Keratinocyte (primary cell): ENCODE results near the gene TRAPPC11. TPM values are rescaled to one million over a fixed set of nuclear protein-coding genes. Genes with fewer than 3 reads are reported as not detected.

ENCODE experiments used
- DNase-seq: peaks from one replicate; pipeline ENCODE4 v3.0.0-alpha.2; 2011; ENCODE audit warnings: low read depth, missing footprints, low spot score
- FAIRE-seq: peaks from 2 replicates; lab custom pipeline; 2011; peaks lifted over from hg19 to GRCh38; lab: Jason Lieb, UNC
- H2AFZ ChIP-seq: 2 replicates; pipeline ENCODE4 v1.6.0; 2012; ENCODE audit warnings: low read length, control low read depth, inconsistent platforms; ENCODE audit not compliant: control insufficient read depth
- H3K27ac ChIP-seq: 2 replicates; pipeline ENCODE4 v1.5.1; 2011; ENCODE audit warnings: low read length; ENCODE audit not compliant: control insufficient read depth, insufficient read depth
- H3K27me3 ChIP-seq: 3 replicates; pipeline ENCODE4 v1.6.0; 2011; ENCODE audit warnings: low read length; ENCODE audit not compliant: control insufficient read depth, insufficient read depth; ENCODE audit errors: extremely low read depth
- H3K36me3 ChIP-seq, 2 experiments: 2 replicates in 1 of 2; 3 replicates in 1 of 2; pipeline ENCODE4 v1.5.1; 2011; ENCODE audit warnings: low read length in 2 of 2, mild to moderate bottlenecking in 1 of 2; ENCODE audit not compliant: control insufficient read depth in 2 of 2, insufficient read depth in 2 of 2; ENCODE audit errors: extremely low read depth in 1 of 2
- H3K4me1 ChIP-seq: 3 replicates; pipeline ENCODE4 v1.5.1; 2011; ENCODE audit warnings: low read length; ENCODE audit not compliant: control insufficient read depth, insufficient read depth; ENCODE audit errors: extremely low read depth
- H3K4me2 ChIP-seq: 3 replicates; pipeline ENCODE4 v1.6.0; 2011; ENCODE audit warnings: low read depth, low read length; ENCODE audit not compliant: control insufficient read depth, insufficient read depth; ENCODE audit errors: extremely low read depth
- H3K4me3 ChIP-seq, 3 experiments: fragments of 200-600 bp in 1 of 3; sonication (generic) in 1 of 3; 2 replicates in 2 of 3; 3 replicates in 1 of 3; pipeline ENCODE4 v1.5.1; 2011 to 2016; ENCODE audit warnings: low read length in 3 of 3, mild to moderate bottlenecking in 3 of 3, control low read depth in 2 of 3, inconsistent platforms in 1 of 3, low read depth in 1 of 3, mixed read lengths in 1 of 3, mixed run types in 1 of 3, moderate library complexity in 1 of 3; ENCODE audit not compliant: control insufficient read depth in 2 of 3, insufficient read depth in 2 of 3; ENCODE audit errors: extremely low read depth in 1 of 3
- H3K79me2 ChIP-seq: 2 replicates; pipeline ENCODE4 v1.6.0; 2012; ENCODE audit warnings: low read length; ENCODE audit not compliant: control insufficient read depth, insufficient read depth
- H3K9ac ChIP-seq: 3 replicates; pipeline ENCODE4 v1.6.0; 2011; ENCODE audit warnings: low read length; ENCODE audit not compliant: control insufficient read depth, insufficient read depth; ENCODE audit errors: extremely low read depth
- H3K9me1 ChIP-seq: 3 replicates; pipeline ENCODE4 v1.6.0; 2011; ENCODE audit warnings: low read length; ENCODE audit not compliant: control insufficient read depth, insufficient read depth; ENCODE audit errors: extremely low read depth
- H3K9me3 ChIP-seq: 2 replicates; pipeline ENCODE4 v1.5.1; 2012; ENCODE audit warnings: low read depth, low read length; ENCODE audit not compliant: control insufficient read depth
- H4K20me1 ChIP-seq: 3 replicates; pipeline ENCODE4 v1.6.0; 2011; ENCODE audit warnings: low read length; ENCODE audit not compliant: control insufficient read depth, insufficient read depth; ENCODE audit errors: extremely low read depth
- CTCF ChIP-seq, 3 experiments: IDR thresholded peaks in 1 of 3; conservative IDR thresholded peaks in 1 of 3; optimal IDR thresholded peaks in 1 of 3; 2 replicates in 2 of 3; 3 replicates in 1 of 3; pipeline versions ENCODE3 to v1.5.1; 2011; ENCODE audit warnings: low read length in 3 of 3, mild to moderate bottlenecking in 3 of 3, moderate library complexity in 2 of 3, control low read depth in 1 of 3, inconsistent platforms in 1 of 3; ENCODE audit not compliant: insufficient read depth in 2 of 3; ENCODE audit errors: extremely low read depth in 1 of 3
- EZH2 ChIP-seq: IDR thresholded peaks from one replicate; pipeline ENCODE4 v1.6.1; 2012; ENCODE audit warnings: inconsistent platforms, mild to moderate bottlenecking, low read length, moderate library complexity
- dilution Hi-C: fragments of 300-500 bp; cut with MboI; formaldehyde crosslinking; loops from one replicate; pipeline ENCODE4 v1.7.0; 2020; ENCODE audit warnings: low sequenced_read_pairs; ENCODE audit not compliant: extremely low pct_ligation_motif_present
- polyA plus RNA-seq, 5 experiments: library from polyadenylated mRNA; depleted of rRNA in 3 of 5; stranded (reverse) in 3 of 5; stranded (forward) in 1 of 5; unstranded in 1 of 5; fragments of >200 nt; gene quantifications; 1 replicate in 1 of 5; 2 replicates in 3 of 5; 3 replicates in 1 of 5; pipeline versions ENCODE4 v1.2.1 to v1.2.3, GENCODE V29; 2011 to 2012; ENCODE audit warnings: missing spikeins in 2 of 5, low read depth in 1 of 5, low replicate concordance in 1 of 5

Gene TRAPPC11
- polyA plus RNA-seq, 1 donor (not counting 4 experiments of a cell fraction or from before 2014, with no cell fraction given) = 42.5 TPM

DNA sequence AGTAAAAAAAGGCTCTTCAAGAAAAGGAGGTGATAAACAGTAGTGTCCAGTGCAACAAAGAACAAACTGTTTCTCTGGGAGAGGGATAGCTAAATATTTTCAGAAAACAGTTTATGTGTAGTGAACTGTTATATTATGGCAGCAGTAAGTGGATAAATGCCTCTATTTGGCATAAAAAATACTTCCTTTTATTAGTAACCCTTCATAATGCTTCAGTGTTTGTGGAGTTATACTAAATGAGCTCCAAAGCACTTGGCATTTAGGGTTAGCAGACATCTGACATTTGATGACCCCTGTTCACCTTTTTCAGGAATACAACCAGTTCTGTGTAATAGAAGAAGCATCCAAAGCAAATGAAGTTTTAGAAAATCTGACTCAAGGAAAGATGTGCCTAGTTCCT, 31.9 kb downstream of the TRAPPC11 start:
- H3K4me2 ChIP-seq = no peak overlapping the region
- H2AFZ ChIP-seq = no peak overlapping the region
- dilution Hi-C loops = no loop called here
- no peaks in the 10 kb centered on the region for H4K20me1 ChIP-seq
- H3K9ac ChIP-seq = no peak overlapping the region
- no peak overlapping the region for H3K4me3 ChIP-seq
- DNase-seq (no peak), FAIRE-seq (no peak)
- peaks cover 11 to 20% of the 10 kb centered on the region in 2 experiments for H3K36me3 ChIP-seq
- H3K27me3 ChIP-seq = no peaks in the 10 kb centered on the region
- H3K79me2 ChIP-seq = no peaks in the 10 kb centered on the region
- H3K27ac ChIP-seq = no peak overlapping the region
- no peaks in the 10 kb centered on the region for H3K9me1 ChIP-seq
- no peaks in the 10 kb centered on the region for H3K9me3 ChIP-seq
- TF ChIP-seq EZH2 (no peak), CTCF (optimal IDR thresholded peaks at IDR 0.05 in 1 of 3, IDR thresholded peaks at IDR 0.05 in 1 of 3, conservative IDR thresholded peaks at IDR 0.05 in 1 of 3; ENCODE audit: extremely low read depth in 1 of 3, insufficient read depth in 2 of 3, low read length in 3 of 3) (no peak)
- no peaks in the 10 kb centered on the region for H3K4me1 ChIP-seq

- Histone ChIP-seq H3K9me1 (no peaks in the 10 kb centered on the region), H3K36me3 (peaks cover 13 to 20% of the 10 kb centered on the region in 2 experiments), H3K79me2 (no peaks in the 10 kb centered on the region), H2AFZ (no peak overlapping the region), H3K27ac (no peak overlapping the region), H4K20me1 (no peaks in the 10 kb centered on the region), H3K4me1 (no peaks in the 10 kb centered on the region), H3K9ac (no peak overlapping the region), H3K4me2 (no peak overlapping the region), H3K4me3 (no peak overlapping the region), H3K9me3 (no peaks in the 10 kb centered on the region), H3K27me3 (no peaks in the 10 kb centered on the region)
- TF ChIP-seq CTCF (optimal IDR thresholded peaks at IDR 0.05 in 1 of 3, IDR thresholded peaks at IDR 0.05 in 1 of 3, conservative IDR thresholded peaks at IDR 0.05 in 1 of 3; ENCODE audit: extremely low read depth in 1 of 3, insufficient read depth in 2 of 3, low read length in 3 of 3) = no peak
- no peak for TF ChIP-seq EZH2
- no peak for DNase-seq
- dilution Hi-C loops = no loop called here
- no peak for FAIRE-seq
Observed at GRCh38 chr4:183691897-183692296, 32.8 kb downstream of the TRAPPC11 start.
